Activated CD4-positive, CD25-positive, alpha-beta regulatory T cell (primary cell): Measurements from ENCODE around the gene G0S2.
A peak's percentile ranks its signal among the peaks of the same experiment; 100 is the strongest.

Experiments
- DNase-seq, 4 experiments: peaks; one replicate each; lab custom pipeline; 2025; lab: John Stamatoyannopoulos, UW

The G0S2 gene

DNA sequence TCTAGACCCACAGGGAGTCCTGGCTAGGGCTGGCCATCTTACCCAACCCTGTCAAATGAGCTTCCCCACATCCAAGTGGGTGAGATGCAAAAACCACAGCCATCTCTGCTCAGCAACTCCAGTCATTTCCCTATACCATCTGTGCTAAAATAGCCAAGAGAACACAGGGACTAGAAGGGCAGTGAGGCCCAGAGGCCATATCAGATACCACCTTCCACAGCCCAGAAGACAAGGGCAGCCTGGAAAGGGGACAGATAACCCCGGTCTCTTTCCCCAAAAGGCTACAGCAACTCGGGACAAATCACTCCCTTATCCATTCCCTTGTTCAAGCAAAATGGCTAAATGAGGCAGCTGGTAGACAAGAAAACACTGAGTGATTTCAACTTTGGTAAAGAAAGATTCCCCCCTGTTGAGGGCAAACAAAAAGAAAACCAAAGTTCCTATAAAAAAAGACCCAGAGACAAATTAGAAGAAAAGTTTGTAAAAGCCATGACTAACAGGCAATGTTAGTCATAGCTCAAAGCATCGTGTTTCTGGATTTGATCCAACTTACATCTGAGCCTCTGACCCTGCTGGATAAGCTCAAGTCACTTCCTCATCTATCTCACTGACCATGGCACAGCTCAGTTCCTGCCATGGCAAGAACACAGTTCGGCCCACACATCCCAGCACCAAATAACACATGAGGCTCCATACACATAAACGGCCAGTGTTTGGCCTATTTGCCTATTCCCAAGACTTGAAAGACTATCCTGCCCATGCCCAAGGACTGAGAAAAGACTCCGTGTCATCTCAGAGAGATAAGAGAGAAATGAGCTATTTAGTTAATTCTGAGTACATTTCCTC, 26.1 kb upstream of the G0S2 start:
- no peak for DNase-seq

- no peak for DNase-seq
Observed at GRCh38 chr1:209650454-209650853, 24.8 kb upstream of the G0S2 start.

- DNase-seq: peak in 1 of 4 experiments; percentile 15
Observed at GRCh38 chr1:209651138-209651587, 24.0 kb upstream of the G0S2 start.

DNA sequence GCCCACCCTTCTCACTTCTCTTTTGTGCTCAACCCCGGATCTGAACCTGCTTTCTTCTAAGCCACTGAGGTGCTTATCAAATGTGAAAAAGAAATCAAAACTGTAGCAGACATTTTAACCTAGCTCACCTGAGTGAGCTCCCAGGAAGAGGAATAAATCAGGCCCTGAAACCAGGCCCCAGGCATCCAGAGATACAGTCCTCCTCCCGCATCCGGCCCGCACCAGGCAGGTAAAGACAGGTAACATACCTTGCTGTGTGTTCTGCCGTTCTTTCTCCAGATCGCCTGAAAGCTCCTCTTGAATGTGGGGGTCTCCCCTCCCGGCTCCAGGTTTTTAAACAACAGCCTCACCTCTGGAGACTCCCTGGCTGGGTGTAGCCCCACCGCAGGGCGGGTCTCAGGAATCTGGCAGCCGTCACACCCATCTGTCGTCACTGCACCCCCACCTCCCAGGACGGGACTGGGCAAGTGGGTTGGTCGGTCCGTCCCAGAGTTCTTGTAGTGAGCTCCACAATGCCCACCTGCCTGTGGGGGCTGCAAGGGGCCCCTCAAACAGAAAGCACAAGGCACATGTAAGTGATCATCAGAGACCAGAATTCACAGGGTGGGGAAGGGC, 23.0 kb upstream of the G0S2 start, which contains the start of gene LAMB3:
Gene LAMB3 (minus strand): TSS at position 305 of the 615 bp plus-strand sequence. CDS start 1,481 bp downstream, outside the sequence.
- DNase-seq: no peak

DNA sequence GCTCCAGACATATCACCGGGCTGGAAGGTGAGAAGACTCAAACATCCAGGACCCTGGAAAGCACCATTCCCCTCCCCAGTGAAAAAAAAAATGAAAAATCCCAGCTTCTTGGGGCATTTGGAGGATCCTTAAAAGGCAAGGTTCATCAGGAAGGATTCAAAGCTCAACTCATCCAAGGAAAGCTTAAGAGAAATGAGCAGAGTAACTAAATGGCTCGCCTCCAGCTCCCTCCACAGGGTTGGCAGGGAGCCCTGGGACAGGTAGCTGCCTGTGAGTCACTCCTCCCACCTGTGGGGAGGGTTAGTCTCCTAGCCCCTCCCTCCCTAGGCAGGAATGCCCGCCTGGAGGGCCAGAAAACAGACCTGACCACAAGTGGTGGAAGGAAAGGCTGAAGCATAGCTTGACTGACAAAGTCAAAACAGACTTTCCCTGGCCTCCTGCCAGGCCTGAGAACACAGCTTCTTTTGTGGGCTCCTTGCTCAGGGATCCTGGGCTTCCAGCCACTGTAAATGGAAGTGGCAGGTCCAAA, 22.3 kb upstream of the G0S2 start:
- DNase-seq: no peak

DNA sequence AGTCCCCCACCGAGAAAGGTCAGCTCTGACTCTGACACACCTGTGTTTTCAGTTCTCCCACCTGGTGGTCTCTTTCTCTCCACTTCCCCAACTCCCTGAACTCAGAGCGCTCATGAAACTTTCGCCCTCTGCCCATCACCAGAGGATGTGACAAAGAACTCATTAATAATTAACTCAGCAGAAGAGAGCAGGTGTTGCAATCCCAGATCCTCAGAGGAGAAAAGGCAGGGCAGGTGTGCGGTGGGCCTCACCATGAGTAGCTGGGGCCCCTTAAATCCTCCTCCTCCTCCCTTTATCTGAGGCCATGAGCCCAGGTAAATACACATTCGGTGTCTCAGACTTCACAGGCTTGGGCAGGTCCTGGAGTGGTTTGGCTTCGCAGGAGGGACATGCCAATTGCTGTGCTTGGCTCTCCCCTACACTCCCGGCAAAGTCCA, 21.3 kb upstream of the G0S2 start:
- DNase-seq: no peak

DNA sequence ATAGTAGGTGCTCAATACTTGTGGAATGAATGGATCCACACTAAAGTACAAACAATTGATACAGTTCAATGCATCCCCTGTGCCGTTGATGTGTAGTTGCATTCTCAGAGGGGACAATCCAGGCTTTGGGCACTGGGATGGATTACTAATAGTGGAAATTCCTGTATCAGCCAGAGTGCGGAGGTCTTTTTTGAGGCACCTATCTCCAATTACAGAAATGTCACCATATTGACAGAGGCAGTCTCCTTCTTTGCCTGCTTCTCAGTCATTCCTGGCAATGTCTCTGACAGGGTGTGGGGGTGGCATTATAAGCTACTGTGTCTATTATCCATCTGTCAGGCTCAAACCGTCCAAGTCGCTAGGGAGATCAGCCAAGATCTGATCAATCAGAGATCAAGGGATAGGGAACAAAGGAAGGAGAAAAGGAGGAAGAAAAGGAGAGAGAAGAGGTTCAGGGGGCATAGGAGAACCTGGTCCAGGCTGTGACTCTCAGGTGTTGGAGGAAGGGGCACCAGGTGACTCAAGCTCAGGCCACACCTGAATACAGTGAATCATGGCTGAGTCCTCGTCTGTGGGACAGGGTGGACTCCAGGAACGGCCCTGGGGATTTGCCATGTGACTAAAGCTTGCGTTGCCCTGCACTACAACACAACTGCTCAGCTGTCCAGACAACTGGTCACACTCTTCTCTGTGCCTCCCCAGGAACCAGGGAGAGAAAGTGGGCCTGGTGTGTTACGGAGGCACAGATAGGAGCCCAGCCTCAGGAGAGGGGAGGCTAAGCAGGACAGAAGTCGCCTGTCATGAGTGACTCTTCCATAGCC, 19.6 kb upstream of the G0S2 start:
- no peak for DNase-seq

DNA sequence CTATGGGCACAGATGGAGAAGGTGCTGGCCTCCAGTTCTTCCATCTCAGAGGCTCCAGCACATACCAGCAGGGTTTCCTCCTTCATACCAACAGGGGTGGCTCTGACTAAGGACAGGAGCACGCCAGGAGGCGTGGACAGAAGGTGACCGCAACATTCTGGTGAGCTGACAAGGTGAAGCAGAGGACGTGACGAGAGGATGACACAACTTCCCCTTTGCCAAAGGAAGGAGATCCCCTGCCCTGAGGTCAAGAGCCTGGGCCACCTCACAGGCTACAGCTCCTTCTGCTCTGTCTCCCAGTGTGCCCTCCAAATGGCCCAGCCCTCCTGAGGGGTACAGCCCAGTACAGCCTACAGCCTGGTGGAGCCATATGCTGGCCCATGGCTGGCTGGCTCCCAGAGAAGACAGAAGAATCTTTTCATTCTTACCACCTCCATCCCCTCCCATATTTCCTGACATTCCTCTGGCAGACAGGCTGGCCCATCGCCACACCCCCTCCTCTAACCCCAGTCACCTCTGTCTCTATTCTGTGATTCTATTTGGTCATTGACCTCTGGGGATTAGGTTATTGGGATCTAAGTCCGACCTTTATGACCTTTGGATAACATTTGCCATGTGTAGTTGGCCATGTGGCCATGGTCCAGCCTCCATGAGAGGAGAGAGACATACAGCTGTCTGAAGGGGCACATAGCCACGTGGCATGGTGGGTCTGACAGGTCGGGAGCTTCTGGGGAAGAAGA, 17.9 kb upstream of the G0S2 start:
- no peak for DNase-seq

- no peak for DNase-seq
Observed at GRCh38 chr1:209657918-209658317, 17.3 kb upstream of the G0S2 start.

- no peak for DNase-seq
Observed at GRCh38 chr1:209659909-209660308, 15.3 kb upstream of the G0S2 start.

DNA sequence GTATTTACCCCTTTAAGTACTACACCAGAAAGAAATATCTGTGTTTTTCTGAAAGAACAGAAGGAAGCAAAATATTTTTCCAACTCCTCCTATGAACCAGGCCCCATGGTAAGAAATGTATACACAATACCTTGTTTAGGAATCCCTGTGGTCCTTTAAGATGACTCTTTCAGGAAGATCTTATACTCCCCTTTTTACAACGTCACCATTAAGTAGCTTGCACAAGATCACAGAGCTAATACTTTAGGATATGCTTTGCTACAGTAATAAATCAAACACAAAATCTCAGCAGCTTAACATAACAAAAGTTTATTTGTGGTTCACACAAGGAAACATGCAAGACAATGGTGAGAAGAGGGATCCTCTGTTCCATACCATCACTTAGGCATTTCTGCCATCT, 14.1 kb upstream of the G0S2 start:
- DNase-seq: no peak

GRCh38 chr1:209662879-209663327, 12.3 kb upstream of the G0S2 start:
- DNase-seq: no peak

DNA sequence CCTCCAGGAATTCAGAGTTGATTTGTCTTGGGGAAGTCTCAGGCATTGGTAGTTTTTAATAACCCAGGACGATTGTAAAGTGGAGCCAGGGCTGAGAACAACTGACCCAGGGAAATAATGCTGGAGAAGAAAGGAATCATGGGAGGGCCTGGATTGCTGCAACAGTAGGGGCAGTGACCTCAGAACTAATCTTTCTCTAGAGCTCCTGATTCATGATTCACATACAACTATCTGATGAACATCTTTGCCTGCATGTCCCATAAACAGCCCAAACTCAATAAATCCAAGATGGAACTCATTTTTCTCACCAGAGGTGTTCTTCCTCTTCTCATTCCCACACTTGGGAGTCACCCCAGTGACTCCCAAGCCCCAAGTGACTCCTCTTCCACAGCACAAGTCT, 8.1 kb upstream of the G0S2 start:
- no peak for DNase-seq

GRCh38 chr1:209667708-209668107, 7.5 kb upstream of the G0S2 start:
- DNase-seq: no peak

GRCh38 chr1:209670441-209671082, 4.7 kb upstream of the G0S2 start:
- no peak for DNase-seq

GRCh38 chr1:209672705-209673630, 2.2 kb upstream of the G0S2 start:
- DNase-seq: no peak

- DNase-seq: no peak
Observed at GRCh38 chr1:209673631-209674417, 1.4 kb upstream of the G0S2 start.

- DNase-seq: no peak
Observed at GRCh38 chr1:209675565-209676154, 448 bp downstream of the G0S2 start.
